GM18519 (cell line): ENCODE results near the gene KNDC1.

Experiments used
- ATAC-seq: cut with Tn5 transposase; IDR thresholded peaks from one replicate; pipeline ENCODE4 v1.9.1; 2021; ENCODE audit warnings: mild to moderate bottlenecking, moderate library complexity; ENCODE audit not compliant: unreplicated experiment, low FRiP score

Gene KNDC1

DNA sequence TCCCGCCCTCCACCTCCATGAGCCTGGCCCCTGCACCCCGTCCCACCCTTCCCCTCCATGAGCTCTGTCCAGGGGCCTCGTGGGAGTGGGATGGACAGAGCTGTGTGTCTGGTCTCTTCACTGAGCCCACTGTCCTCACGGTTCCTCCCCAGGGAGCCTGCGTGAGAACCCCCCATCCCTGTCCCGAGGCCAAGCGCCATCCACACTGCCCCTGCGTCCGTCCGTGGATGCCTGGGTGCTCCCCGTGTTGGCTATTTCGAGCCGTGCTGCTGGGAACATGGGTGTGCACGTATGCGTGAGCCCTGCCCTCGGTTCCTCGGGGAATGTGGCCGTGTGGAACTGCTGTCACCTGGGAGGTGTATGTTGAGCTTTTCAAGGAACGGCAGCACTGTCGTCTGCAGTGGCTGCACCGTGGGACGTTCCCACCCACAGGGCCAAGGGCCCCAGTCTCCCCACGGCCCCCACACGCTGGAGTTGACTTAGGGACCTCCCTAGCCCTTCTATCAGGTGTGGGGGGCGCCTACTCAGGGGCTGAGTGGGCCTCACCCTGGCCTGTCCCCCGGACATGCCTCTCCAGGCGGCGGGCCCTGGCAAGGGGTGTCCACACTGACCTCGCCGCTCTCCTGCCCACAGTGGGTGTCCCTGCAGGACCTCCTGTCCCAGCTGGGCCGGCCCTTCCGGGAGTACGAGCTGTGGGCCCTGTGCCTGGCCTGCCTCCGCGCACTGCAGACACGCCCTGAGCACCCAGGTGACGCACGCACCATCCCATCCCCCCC, 28.1 kb downstream of the KNDC1 start:
- no peak for ATAC-seq

DNA sequence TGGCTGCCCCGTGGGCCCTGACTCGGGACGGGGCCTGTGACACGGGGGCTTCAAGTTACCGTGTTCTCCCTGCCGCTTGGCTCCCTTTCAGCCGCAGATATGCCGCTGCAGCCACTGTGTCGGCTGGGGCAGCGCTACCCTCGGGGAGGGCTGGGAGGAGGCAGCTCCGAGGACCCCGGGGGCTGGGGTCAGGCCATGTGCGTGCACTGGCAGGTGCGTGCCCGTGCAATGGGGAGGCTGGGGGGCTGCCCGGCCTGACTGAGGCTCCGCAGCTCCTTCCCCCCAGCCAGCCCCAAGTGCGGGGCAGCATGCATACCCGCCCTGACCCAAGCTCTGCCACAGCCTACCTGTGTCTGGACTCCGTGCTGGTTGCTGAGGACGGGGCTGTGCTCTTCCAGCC, 29.2 kb downstream of the KNDC1 start:
- ATAC-seq = no peak

DNA sequence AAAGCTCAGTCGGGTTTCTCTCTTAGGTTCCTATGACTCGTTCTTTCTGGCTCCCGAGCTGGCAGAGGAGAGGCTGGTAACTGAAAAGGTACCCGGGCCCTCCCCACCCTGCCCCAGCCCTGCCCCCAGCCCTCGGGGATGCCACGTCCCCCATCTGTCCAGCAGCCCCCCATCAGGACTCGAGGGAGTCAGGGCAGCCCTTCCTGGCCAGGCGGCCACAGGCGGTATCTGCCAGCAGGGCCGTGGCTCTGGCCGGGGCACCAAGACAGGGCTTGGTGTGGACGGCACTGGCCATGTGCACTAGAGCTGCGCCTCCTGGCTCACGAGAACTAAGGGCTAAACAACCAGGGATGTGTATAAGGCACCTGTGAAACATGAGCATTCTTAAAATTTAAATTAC, 29.7 kb downstream of the KNDC1 start:
- no peak for ATAC-seq

DNA sequence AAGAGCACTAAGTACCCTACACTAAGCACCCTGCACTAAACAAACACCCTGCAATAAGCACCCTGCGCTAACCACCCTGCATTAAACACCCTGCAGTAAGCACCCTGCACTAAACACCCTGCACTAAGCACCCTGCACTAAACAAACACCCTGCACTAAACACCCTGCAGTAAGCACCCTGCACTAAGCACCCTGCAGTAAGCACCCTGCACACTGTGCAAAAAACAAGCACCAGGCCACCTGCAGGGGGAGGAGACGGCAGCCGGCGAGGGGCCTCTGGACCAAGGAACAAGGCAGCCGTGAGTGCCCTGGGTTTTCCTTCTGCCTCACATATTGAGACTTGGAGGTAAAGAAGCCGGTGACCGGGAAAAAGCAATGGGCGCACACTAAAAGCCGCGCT, 30.2 kb downstream of the KNDC1 start:
- ATAC-seq = no peak

DNA sequence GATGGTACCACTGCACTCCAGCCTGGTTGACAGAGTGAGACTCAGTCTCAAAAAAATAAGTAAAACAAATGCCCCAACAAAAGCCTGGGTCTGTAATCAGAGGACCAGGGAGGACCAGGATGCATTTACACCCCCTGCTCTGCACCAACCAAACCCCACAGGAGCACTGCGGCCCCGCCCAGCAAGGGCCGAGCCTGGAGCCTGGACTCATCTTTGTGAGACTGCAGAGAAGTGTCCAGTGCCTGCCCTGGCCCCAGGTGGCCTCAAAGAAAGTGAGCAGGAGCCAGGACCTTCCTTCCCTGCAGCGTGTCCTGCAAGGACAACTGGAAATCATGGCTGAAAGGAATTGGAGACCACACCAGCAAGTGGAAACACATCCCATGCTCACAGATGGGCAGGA, 31.6 kb downstream of the KNDC1 start:
- ATAC-seq = no peak

DNA sequence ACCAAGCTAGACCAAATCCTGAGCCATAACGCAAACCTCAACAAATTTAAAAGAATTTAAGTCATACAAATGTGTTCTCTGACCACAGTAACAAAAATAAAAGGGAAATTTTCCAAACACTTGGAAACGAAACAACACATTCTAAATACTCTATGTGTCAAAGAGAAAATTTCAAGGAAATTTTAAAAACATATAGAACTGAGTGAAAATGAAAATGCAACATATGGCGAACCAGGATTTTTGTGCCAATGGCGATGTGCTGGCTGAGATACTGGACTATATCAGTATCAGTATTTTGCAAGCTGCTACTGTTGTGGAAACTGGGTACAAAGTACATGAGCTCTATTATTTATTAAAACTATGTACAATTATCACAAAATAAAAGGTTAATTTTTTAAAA, 34.1 kb downstream of the KNDC1 start:
- ATAC-seq = no peak

DNA sequence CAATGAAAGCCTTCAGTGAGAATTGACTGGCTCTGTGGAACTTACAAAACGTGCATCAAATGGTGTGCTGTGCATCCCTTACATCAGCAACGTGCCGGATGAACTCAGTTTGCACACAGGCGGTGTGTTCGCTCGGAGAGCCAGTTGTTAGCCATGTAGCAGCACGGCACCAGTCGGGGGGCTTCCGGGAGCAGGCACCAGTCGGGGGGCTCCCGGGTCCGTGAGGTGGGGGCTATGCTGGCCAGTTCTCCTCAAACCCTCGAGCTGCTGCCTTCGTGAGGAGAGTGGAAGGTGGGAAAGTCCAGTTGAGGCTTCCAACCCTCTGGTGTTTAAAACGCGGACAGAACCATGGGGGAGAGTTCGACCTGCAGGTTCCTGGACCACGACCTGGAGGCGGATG, 35.1 kb downstream of the KNDC1 start:
- no peak for ATAC-seq

DNA sequence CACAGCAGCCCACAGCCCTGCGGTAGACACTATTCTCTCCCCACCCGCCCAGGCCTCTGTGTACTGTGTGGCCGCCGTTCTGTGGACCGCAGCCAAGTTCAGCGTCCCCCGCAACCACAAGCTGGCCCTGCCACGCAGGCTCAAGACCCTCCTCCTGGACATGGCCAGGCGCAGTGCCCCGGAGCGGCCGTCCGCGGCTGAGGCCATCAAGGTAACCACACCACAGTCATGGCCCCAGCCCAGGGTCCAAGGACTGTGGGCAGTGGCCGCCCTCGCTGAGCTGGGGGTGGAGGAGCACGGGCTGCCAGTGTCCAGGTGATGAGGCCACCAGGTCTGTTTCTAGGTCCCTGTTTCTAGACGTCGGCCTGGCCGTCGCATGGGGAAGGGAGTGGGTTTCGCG, 35.6 kb downstream of the KNDC1 start:
- ATAC-seq = no peak

DNA sequence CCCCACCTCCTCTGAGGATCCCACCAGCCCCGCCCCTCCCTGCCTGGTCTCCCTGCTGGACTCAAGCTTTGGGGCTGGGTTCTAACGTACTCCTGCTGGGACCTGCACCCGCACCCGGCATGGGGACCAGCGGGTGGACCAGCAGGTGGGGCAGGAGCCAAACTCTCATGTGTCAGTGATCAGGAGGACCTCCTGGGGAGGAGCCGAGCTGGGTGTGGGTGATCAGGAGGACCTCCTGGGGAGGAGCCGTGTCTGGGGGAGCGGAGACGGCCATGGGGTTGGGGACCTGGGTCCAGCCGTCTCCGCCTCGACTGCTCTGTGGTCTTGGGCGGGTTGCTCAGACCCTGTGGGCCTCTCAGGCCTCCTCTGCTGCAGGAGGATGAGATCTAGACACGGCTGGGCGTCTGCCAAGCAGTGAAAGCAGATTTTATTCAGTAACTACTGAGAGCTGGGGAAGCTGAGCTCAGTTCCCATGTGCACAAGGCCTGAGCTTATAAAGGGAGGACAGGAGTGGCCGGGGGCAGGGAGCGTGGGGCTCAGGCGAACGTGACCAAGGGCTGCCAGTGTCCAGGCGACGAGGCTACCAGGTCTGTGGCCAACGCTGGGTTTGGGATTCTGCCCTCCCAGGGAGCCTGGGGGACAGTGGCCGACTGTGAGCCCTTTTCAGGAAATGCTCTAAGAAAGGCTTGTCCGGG, 36.3 kb downstream of the KNDC1 start:
- ATAC-seq = no peak

DNA sequence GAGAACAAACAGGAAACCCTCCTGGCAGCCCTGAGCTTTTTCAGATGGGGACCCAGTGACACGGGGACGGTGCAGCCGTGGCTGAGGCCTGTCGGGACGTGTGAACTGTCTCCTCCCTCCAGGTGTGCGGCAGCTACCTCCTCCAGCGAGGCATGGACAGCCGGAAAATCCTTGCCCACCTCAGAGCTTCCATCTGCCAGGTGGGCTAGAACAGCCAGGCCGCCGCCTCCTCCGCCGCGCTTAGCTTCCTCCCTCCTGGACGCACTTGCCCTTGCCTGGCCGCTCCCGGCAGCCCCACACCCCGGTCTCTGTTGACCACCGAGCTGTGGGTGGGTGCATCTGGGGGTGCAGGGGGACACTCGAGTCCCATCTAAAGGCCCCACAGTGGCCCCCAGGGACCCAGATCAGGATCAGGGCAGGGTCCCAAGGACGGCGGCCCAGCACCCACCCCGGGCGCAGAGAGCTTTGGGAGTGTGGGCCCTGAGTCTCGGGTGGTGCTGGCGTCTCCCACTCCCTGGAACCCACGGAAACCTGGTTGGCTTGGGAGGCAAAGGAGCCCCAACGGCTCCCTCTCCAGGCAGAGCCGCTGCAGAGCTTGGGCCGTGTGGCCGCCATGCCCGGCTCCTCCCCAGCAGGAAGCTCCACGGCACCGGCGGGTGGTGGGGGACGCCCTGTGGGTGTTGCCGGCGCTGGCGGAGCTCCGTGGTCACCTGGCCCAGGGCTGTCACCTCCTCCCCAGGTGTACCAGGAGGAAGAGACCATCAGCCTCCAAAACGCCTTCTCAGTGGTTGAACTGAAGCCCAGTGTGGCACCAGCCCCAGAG, 37.1 kb downstream of the KNDC1 start:
- ATAC-seq = no peak

DNA sequence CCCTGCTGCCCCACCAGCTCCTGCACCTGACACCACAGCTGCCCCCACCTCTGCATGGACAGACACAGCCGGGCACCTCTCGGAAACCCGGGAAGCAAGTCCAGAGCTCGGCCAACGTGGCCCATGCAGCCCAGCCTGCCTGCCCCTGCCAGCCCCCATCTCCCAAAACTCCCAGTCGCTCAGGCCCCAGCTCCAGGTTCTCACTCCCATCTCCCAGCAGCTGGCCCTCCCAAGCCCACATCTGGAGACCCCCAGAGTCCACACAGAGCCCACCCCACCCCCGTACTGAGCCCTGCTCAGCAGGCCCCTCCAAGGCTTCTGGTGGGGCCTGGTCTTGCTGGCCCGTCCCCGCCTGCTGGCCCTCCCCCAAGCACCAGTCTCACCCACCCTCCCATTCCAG, 37.8 kb downstream of the KNDC1 start:
- ATAC-seq = no peak

DNA sequence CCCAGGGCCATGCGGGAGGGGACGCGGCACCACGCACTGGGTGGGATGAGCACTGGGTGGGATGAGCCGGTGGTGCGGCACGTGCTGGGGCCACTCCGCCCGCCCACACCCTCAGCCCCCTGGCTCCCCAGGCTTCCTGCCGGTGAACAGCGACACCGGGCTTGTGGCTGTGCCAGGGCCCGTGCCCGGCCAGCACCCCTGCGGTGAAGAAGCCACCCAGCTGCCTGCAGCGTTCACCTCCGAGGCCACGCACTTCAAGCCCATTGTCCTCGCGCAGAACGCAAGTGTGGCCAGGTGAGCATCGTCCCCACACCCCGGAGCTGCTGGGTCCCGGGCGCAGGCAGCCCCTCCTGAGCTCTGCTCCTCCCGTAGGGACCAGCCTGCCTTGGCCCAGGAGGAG, 38.2 kb downstream of the KNDC1 start:
- no peak for ATAC-seq

DNA sequence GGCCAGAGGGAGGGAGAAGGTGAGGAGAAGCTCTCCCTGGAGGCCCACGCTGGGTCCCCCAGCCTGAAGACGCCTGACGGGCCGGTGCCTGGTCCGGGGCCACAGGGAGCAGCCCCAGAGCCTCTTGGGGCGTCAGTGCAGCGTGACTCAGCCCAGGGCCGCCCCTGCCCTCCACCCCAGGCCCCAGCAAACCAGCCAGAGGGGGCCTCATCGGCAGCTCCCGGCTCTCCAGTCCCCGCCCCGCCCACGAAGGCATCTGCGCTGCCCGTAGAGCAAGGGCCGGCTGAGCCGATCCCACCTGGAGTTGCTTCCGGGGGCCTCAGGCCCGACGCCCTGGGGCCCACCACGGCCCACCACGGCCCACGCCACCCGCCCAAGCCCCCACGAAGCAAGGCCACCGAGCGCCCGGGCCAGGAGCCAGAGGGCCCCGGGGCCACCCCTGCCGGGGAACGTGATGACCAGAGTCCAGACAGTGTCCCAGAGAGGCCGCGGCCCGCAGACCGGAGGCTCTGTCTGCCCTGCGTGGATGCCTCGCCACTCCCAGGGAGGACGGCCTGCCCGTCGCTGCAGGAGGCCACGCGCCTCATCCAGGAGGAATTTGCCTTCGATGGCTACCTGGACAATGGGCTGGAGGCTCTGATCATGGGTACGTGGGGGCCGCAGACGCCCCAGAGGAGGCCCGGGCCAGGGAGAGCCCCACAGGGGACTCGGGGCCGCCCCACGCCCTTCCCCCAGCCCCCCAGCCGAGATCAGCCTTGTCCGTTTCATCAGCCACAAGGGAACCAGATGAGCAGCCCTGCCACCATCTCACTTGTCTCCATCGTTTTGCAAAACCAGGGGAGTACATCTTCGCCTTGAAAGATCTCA, 38.8 kb downstream of the KNDC1 start:
- ATAC-seq = no peak

DNA sequence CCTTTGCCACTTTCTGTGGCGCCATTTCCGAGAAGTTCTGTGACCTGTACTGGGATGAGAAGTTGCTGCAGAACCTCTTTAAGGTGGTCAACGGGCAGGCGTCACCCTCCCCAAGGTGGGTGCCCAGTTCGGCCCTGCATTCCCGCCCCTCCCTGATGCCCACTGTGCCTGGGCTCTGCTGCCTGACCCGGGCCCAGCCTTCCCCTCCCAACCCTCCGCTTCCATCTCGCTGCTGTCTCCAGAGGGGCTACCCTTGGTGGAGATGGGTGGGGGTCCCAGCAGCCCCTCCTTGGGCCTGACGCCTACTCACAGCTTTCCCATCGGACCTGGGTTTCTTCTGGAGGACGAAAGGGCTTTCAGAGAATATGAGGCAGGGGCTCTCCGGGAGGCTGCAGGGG, 39.5 kb downstream of the KNDC1 start:
- no peak for ATAC-seq

DNA sequence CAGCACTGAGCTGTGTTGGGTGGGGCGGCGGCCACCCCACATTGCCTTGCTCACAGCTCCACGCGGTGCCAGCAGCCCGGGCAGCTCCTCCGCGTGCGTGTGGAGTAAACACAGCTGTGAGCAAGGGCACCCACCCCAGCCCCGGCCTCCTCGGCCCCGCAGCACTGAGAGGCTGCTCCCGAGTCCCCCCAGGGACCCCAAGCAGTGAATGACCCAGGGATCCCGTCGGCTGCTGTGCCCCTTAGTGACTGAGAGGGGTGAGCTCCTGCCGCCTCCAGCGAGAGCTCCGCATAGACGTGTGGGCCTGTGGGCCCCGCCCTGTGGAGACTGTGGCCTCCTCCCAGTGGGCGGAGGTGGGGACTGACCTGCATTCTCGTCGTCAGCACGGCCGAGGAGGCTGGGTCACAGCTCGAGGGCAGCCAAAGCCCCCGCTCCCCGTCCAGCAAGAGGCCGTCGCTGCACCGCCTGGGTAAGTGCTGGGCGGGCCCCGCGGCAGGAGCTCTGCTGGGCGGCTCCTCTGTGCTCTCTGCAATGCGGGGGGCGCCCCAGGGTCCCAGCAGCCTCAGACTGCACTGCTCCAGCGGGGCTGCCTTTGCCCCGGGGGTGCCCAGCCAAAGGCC, 40.1 kb downstream of the KNDC1 start:
- ATAC-seq = no peak

DNA sequence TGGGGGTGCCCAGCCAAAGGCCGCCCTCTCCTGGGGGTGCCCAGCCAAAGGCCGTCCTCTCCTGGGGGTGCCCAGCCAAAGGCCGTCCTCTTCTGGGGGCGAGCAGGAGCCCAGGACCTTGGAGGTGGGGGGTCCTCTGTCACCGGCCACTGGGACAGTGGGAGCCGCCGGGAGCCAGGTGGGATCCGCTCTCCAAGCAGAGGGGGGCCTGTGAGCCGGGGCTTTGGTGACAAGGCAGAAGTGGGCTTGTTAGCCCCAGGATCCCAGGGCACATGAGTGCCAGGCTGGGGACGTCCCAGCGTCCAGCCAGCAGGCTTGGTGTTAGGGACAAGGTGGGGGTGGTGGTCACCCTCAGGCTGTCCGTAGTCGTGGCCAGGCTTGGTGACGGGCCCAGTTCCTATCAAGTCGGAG, 40.6 kb downstream of the KNDC1 start:
- ATAC-seq = no peak

DNA sequence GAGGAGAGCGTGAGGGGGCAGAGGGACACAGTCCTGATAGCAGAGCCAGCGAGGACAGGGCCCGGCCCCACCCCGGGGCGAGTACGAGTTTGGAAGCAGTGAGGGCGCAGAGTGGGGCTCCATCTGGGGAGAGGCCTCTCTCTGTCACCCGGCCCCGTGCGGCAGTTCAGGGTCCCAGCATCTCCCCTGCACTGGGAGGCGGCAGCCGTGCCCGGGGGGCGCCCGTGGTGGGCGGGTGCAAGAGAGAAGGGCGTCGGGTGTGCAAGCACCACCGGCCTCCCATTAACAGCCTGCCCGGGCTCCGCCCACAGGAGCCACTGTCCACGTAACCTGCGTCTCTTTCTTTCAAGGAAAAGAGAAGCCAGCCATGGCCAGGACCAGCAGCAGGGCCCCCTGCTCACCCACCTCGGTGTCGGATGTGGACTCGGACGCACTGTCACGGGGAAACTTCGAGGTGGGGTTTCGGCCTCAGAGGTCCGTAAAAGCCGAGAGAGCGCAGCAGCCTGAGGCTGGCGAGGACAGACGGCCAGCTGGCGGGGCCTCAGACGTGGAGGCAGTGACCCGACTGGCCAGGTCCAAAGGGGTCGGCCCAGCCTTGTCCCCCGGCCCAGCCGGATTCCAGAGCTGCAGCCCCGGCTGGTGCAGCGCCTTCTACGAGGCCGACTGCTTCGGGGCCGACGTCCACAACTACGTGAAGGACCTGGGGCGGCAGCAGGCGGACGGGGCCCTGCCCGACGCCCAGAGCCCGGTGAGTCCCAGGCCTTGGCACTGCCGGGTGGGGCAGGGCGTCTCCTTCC, 41.3 kb downstream of the KNDC1 start:
- no peak for ATAC-seq

DNA sequence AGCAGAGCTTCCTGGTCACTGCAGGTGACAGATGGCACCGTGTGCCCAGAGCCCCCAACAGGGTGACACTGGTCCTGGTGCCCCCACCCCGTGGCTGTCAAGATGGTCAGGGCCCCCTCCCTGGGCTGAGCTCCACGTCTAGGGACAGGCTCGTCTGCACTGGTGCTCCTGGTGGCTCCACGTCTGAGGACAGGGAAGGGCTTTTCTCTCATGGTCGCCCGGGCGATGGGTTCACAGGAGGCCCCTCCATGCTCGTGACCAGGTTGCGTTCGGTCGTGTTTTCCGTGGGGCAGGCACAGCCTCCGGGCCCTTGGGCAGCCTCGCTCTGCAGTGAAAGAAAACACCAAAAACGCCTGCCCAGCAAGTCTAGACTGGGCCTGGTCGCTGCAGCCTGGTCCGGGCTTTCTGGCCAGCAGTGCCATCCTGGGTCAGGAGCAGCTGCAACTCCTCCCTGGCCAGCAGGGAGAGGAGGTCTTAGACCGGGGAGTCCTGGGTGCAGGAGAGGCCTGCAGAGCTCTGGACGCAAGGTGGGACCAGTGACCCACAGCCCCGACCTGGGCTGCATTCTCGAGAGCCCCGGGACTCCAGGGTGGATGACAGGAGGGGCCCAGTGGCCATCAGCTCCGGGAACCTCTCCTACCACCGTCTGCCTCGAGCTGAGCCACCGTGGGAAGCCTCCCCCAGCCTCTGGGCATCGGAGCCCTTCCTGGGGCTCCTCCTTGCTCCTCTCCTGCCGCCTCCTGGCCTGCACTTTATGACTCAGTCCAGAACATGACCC, 42.1 kb downstream of the KNDC1 start:
- ATAC-seq = no peak
